ENCODE data around the gene UPK3A. TPM values are rescaled to one million over a fixed set of nuclear protein-coding genes. Genes with fewer than 3 reads are reported as not detected.

UPK3A gene
- total and polyA plus RNA-seq, 2 of the 8 experiments (the other 6 are each of a cell fraction or from before 2014, with no cell fraction given), result 0.35 to 1.7 TPM

DNA sequence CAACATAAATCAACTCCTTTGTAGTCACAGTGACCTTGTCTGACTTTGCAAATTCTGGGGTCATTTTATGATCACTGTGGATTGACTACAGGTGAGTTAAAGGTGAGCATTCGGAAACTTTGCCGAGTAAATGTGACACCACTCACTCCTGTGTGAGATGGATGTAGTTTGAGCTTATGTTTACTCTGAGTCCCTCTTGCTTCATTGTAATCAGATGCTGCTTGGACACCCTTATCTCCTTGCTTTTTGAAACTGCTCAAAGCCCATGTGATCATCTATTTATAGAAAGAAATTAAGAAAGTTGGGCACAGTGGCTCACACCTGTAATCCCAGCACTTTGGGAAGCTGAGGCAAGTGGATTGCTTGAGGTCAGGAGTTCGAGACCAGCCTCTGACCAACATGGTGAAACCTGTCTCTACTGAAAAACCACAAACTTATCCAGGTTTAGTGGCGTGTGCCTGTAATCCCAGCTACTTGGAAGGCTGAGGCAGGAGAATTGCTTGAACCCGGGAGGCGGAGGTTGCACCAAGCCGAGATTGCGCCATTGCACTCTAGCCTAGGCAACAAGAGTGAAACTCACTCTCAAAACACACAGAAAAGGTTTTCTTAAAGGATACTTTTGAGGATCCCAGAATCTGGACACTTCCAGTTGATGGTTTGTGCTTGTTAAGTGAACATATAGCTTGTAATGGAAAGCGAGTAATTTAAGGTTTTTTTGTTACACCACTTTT lies 32.2 kb downstream of the UPK3A start:
- Histone ChIP-seq H3K79me2 (ENCODE audit: control insufficient read depth in 1 of 2, insufficient read depth in 2 of 2, low read length in 2 of 2) (peaks cover 0 to 58% of the 10 kb centered on the region in 2 experiments; a peak in 3 of 4 replicates), H3K4me2 (ENCODE audit: insufficient read depth in 1 of 2, low read depth in 2 of 2, low read length in 2 of 2) (no peak overlapping the region)
- 93% methylated on average over 9 of the region's 9 CpGs; no CpG with 5 or more reads in 1 of the 2 experiments for WGBS, 2 experiments (ENCODE audit: extremely low coverage in 1 of 2, insufficient coverage in 1 of 2, insufficient read length in 1 of 2, insufficient replicate concordance in 2 of 2, low coverage in 1 of 2, low lambda C conversion rate in 2 of 2, missing lambda C conversion rate in 1 of 2)
- no peak for TF ChIP-seq FOSL1 (IDR thresholded peaks at IDR 0.05; ENCODE audit: insufficient read depth, low read depth, low read length)
- no peak for TF ChIP-seq SP1 (IDR thresholded peaks at IDR 0.05; ENCODE audit: low read depth, low read length)
- TF ChIP-seq JUN (IDR thresholded peaks at IDR 0.05; ENCODE audit: low read depth, low read length), result no peak
- no peak for TF ChIP-seq BACH1 (IDR thresholded peaks at IDR 0.05; ENCODE audit: low read length)
- no peak for TF ChIP-seq HDAC2 (IDR thresholded peaks at IDR 0.05; ENCODE audit: borderline replicate concordance in 1 of 2, low read depth in 2 of 2, low read length in 2 of 2)
- no peak for TF ChIP-seq CBX5 (IDR thresholded peaks at IDR 0.05; ENCODE audit: low read depth, low read length)
- TF ChIP-seq TBP (IDR thresholded peaks at IDR 0.05; ENCODE audit: low read depth, low read length), result no peak
- no peak for TF ChIP-seq SIRT6 (IDR thresholded peaks at IDR 0.05; ENCODE audit: low read length)
- no peak for TF ChIP-seq SIX5 (IDR thresholded peaks at IDR 0.05; ENCODE audit: low read depth, low read length)
- no peak for TF ChIP-seq PHF8 (conservative IDR thresholded peaks at IDR 0.05; ENCODE audit: low read depth, low read length)
- TF ChIP-seq POU5F1 (IDR thresholded peaks at IDR 0.05; ENCODE audit: low read depth, low read length), result no peak
- TF ChIP-seq SRF (IDR thresholded peaks at IDR 0.05; ENCODE audit: low read depth, low read length), result no peak
- no peak for TF ChIP-seq NANOG (IDR thresholded peaks at IDR 0.05; ENCODE audit: insufficient read depth, low read depth, low read length, poor library complexity, severe bottlenecking)

More for the DNA sequence above, 32.2 kb downstream of the UPK3A start:
- Histone ChIP-seq H2BK20ac (ENCODE audit: low read length) (no peak overlapping the region), H4K91ac (replicated peaks; ENCODE audit: insufficient read length, low read length) (no peak overlapping the region), H3K23ac (ENCODE audit: insufficient read length) (no peak overlapping the region), H3K4me1 (replicated peaks in 1 of 4; ENCODE audit: control insufficient read depth in 3 of 4, insufficient read depth in 4 of 4, low read length in 3 of 4) (no peaks in the 10 kb centered on the region; a peak in 3 of 7 replicates), H4K5ac (ENCODE audit: insufficient read length, low read depth, low read length) (no peak overlapping the region), H3K79me1 (ENCODE audit: low read depth, low read length) (peaks cover 8% of the 10 kb centered on the region), H3K4ac (replicated peaks; ENCODE audit: insufficient read length, low read depth, low read length) (no peak overlapping the region), H2AK5ac (ENCODE audit: low read depth, low read length) (peak overlapping the region; percentile 61; the same call in 1 of the 2 replicates), H3K27me3 (replicated peaks in 1 of 4; ENCODE audit: control insufficient read depth in 3 of 4, extremely low read depth in 1 of 4, insufficient read depth in 3 of 4, low read length in 3 of 4) (no peaks in the 10 kb centered on the region), H2BK12ac (ENCODE audit: low read depth, low read length) (no peak overlapping the region), H2BK120ac (replicated peaks; ENCODE audit: low read depth, low read length) (no peak overlapping the region), H3K56ac (replicated peaks; ENCODE audit: insufficient read length, low read depth, low read length) (no peak overlapping the region), H3K23me2 (ENCODE audit: low read depth, low read length) (no peaks in the 10 kb centered on the region), H3K18ac (ENCODE audit: extremely low read depth, low read length) (no peak overlapping the region), H2BK15ac (ENCODE audit: low read length) (no peak overlapping the region), H3K36me3 (ENCODE audit: control insufficient read depth in 2 of 4, insufficient read depth in 4 of 4, low read length in 3 of 4) (no peaks in the 10 kb centered on the region), H3K9ac (replicated peaks in 1 of 4; ENCODE audit: extremely low read depth in 1 of 4, low read depth in 3 of 4, low read length in 3 of 4) (no peak overlapping the region), H3K27ac (ENCODE audit: low read depth, low read length) (no peak overlapping the region), H4K20me1 (replicated peaks in 1 of 2; ENCODE audit: control insufficient read depth in 1 of 2, insufficient read depth in 2 of 2, low read length in 2 of 2) (peaks cover 0 to 12% of the 10 kb centered on the region in 2 experiments), H2BK5ac (ENCODE audit: low read depth, low read length) (no peak overlapping the region), H2AFZ (ENCODE audit: low read length) (no peak overlapping the region), H3K4me3 (ENCODE audit: extremely low read depth in 1 of 4, insufficient read depth in 2 of 4, low read depth in 3 of 4, low read length in 4 of 4) (no peak overlapping the region), H3K9me3 (ENCODE audit: insufficient read depth in 2 of 2, low read depth in 1 of 2, low read length in 1 of 2) (no peaks in the 10 kb centered on the region), H3K14ac (ENCODE audit: insufficient read length) (no peak overlapping the region), H4K8ac (ENCODE audit: extremely low read depth, insufficient read depth, low read length) (no peak overlapping the region)
- FAIRE-seq (no peak), DNase-seq (ENCODE audit: low read depth in 1 of 2, low spot score in 2 of 2) (no peak)
- ChIA-PET POLR2A (ENCODE audit: partially characterized antibody) (interaction anchor here (0.6 to 1.6 kb wide), 2 partner anchors 21 to 32 kb away, joined by 3 to 5 read pairs; no protein-coding TSS in a partner anchor), CTCF (ENCODE audit: partially characterized antibody) (interaction anchor here (0.6 to 1.6 kb wide), 8 partner anchors 11 to 314 kb away, joined by 3 to 7 read pairs (median 4); no protein-coding TSS in a partner anchor)
